Measurements from ENCODE around the gene KLHL8. TPM values are rescaled to one million over a fixed set of nuclear protein-coding genes. Genes with fewer than 3 reads are reported as not detected.
"Not testable (repeated sequence)": the region's sequence is repeated elsewhere in the genome, so short reads cannot be mapped to it uniquely, and the experiment has no call there.

KLHL8 gene
- total and polyA plus RNA-seq, 3 experiments from 2014 or later, result 9.9 to 15.8 (median 15.6) TPM

- ChIA-PET POLR2A (no interaction called here), CTCF (interaction anchor here (3.6 kb wide), 1 partner anchor 82 kb away, joined by 43 read pairs; no protein-coding TSS in a partner anchor)
- Mint-ChIP-seq H3K4me3 (no peak overlapping the region), H3K9me3 (no peaks in the 10 kb centered on the region), H3K36me3 (no peaks in the 10 kb centered on the region), H3K4me1 (no peaks in the 10 kb centered on the region), H3K27ac (peak overlapping the region in 2 of 8 donors; percentile 6 to 61), H3K27me3 (no peaks in the 10 kb centered on the region)
- DNase-seq, result no peak
- Histone ChIP-seq H3K27ac (ENCODE audit: low read depth, low read length) (no peak overlapping the region), H3K36me3 (ENCODE audit: insufficient read depth, low read length) (no peaks in the 10 kb centered on the region), H3K4me3 (ENCODE audit: low read length) (no peak overlapping the region), H3K27me3 (ENCODE audit: insufficient read depth, low read length, poor library complexity, severe bottlenecking) (no peaks in the 10 kb centered on the region), H3K4me1 (ENCODE audit: insufficient read depth, low read length) (no peaks in the 10 kb centered on the region), H3K9me3 (ENCODE audit: low read length) (no peaks in the 10 kb centered on the region)
These were observed 67.1 kb downstream of the KLHL8 start for GRCh38 chr4:87153078-87153870.

- no peak for DNase-seq
- H3K27ac Mint-ChIP-seq, result peak overlapping the region in 2 of 8 donors; percentile 22 to 61
- POLR2A ChIA-PET, result no interaction called here
These were observed 67.9 kb downstream of the KLHL8 start for GRCh38 chr4:87152310-87153041.

GRCh38 chr4:87151730-87152129 is 68.7 kb downstream of the KLHL8 start:
- H3K27ac Mint-ChIP-seq, result peak overlapping the region in 1 of 8 donors; percentile 60
- Histone ChIP-seq H3K27me3 (ENCODE audit: insufficient read depth, low read length, poor library complexity, severe bottlenecking) (no peaks in the 10 kb centered on the region), H3K4me3 (ENCODE audit: low read length) (no peak overlapping the region), H3K36me3 (ENCODE audit: insufficient read depth, low read length) (no peaks in the 10 kb centered on the region), H3K9me3 (ENCODE audit: low read length) (no peaks in the 10 kb centered on the region), H3K27ac (ENCODE audit: low read depth, low read length) (no peak overlapping the region), H3K4me1 (ENCODE audit: insufficient read depth, low read length) (no peaks in the 10 kb centered on the region)
- H3K4me3 Mint-ChIP-seq, result no peak overlapping the region
- no peaks in the 10 kb centered on the region for H3K9me3 Mint-ChIP-seq
- POLR2A ChIA-PET, result no interaction called here
- CTCF ChIA-PET, result interaction anchor here (1.5 to 3.6 kb wide), 5 partner anchors 17 to 229 kb away, joined by 4 to 43 read pairs (median 9); no protein-coding TSS in a partner anchor
- no peaks in the 10 kb centered on the region for H3K27me3 Mint-ChIP-seq
- H3K36me3 Mint-ChIP-seq, result no peaks in the 10 kb centered on the region
- H3K4me1 Mint-ChIP-seq, result no peaks in the 10 kb centered on the region
- DNase-seq, result no peak

More at GRCh38 chr4:87152310-87153041, 67.9 kb downstream of the KLHL8 start:
- Histone ChIP-seq H3K27ac (ENCODE audit: low read depth, low read length) (no peak overlapping the region), H3K9me3 (ENCODE audit: low read length) (no peaks in the 10 kb centered on the region), H3K27me3 (ENCODE audit: insufficient read depth, low read length, poor library complexity, severe bottlenecking) (no peaks in the 10 kb centered on the region), H3K4me1 (ENCODE audit: insufficient read depth, low read length) (no peaks in the 10 kb centered on the region), H3K4me3 (ENCODE audit: low read length) (no peak overlapping the region), H3K36me3 (ENCODE audit: insufficient read depth, low read length) (no peaks in the 10 kb centered on the region)
- H3K27me3 Mint-ChIP-seq, result no peaks in the 10 kb centered on the region
- H3K36me3 Mint-ChIP-seq, result no peaks in the 10 kb centered on the region
- H3K4me3 Mint-ChIP-seq, result no peak overlapping the region
- CTCF ChIA-PET, result interaction anchor here (1.5 to 3.6 kb wide), 3 partner anchors 18 to 83 kb away, joined by 4 to 43 read pairs (median 9); no protein-coding TSS in a partner anchor
- no peaks in the 10 kb centered on the region for H3K9me3 Mint-ChIP-seq
- no peaks in the 10 kb centered on the region for H3K4me1 Mint-ChIP-seq

- no peaks in the 10 kb centered on the region for H3K9me3 Mint-ChIP-seq
- Histone ChIP-seq H3K4me3 (ENCODE audit: low read length) (no peak overlapping the region), H3K9me3 (ENCODE audit: low read length) (no peaks in the 10 kb centered on the region), H3K27me3 (ENCODE audit: insufficient read depth, low read length, poor library complexity, severe bottlenecking) (no peaks in the 10 kb centered on the region), H3K4me1 (ENCODE audit: insufficient read depth, low read length) (no peaks in the 10 kb centered on the region), H3K36me3 (ENCODE audit: insufficient read depth, low read length) (no peaks in the 10 kb centered on the region), H3K27ac (ENCODE audit: low read depth, low read length) (no peak overlapping the region)
- H3K4me3 Mint-ChIP-seq, result no peak overlapping the region
- peak; percentile 14 to 56 (median 42) for DNase-seq
- H3K27me3 Mint-ChIP-seq, result no peaks in the 10 kb centered on the region
- H3K36me3 Mint-ChIP-seq, result no peaks in the 10 kb centered on the region
- ChIA-PET POLR2A (no interaction called here), CTCF (interaction anchor here (0.9 to 3.6 kb wide), 13 partner anchors 16 to 302 kb away, joined by 3 to 43 read pairs (median 4); no protein-coding TSS in a partner anchor)
- H3K27ac Mint-ChIP-seq, result peak overlapping the region in 1 of 8 donors; percentile 1
- no peaks in the 10 kb centered on the region for H3K4me1 Mint-ChIP-seq
These were observed 69.7 kb downstream of the KLHL8 start for GRCh38 chr4:87150498-87151261.

GRCh38 chr4:87147116-87147515 is 73.3 kb downstream of the KLHL8 start:
- H3K4me3 Mint-ChIP-seq, result no peak overlapping the region
- H3K36me3 Mint-ChIP-seq, result peaks cover 0 to 21% (median 4%) of the 10 kb centered on the region in 3 donors

GRCh38 chr4:87145934-87146333 is 74.5 kb downstream of the KLHL8 start:
- H3K36me3 Mint-ChIP-seq, result peaks cover 0 to 32% (median 8%) of the 10 kb centered on the region in 3 donors
- H3K27me3 Mint-ChIP-seq; DNase-seq; H3K27me3 ChIP-seq (ENCODE audit: insufficient read depth, low read length, poor library complexity, severe bottlenecking); H3K27ac Mint-ChIP-seq; CTCF ChIA-PET; POLR2A ChIA-PET; H3K9me3 ChIP-seq (ENCODE audit: low read length); H3K4me1 Mint-ChIP-seq; H3K27ac ChIP-seq (ENCODE audit: low read depth, low read length); H3K4me3 ChIP-seq (ENCODE audit: low read length); H3K9me3 Mint-ChIP-seq; H3K36me3 ChIP-seq (ENCODE audit: insufficient read depth, low read length); H3K4me1 ChIP-seq (ENCODE audit: insufficient read depth, low read length); H3K4me3 Mint-ChIP-seq: not testable (repeated sequence)

More at GRCh38 chr4:87147116-87147515, 73.3 kb downstream of the KLHL8 start:
- H3K4me1 ChIP-seq (ENCODE audit: insufficient read depth, low read length), result no peaks in the 10 kb centered on the region
- Mint-ChIP-seq H3K9me3 (no peaks in the 10 kb centered on the region), H3K27ac (peak overlapping the region in 1 of 8 donors; percentile 15), H3K4me1 (no peaks in the 10 kb centered on the region), H3K27me3 (no peaks in the 10 kb centered on the region)
- no peaks in the 10 kb centered on the region for H3K9me3 ChIP-seq (ENCODE audit: low read length)
- ChIA-PET CTCF (no interaction called here), POLR2A (interaction anchor here (0.6 kb wide), 1 partner anchor 318 kb away, joined by 8 read pairs; no protein-coding TSS in a partner anchor)
- H3K27me3 ChIP-seq (ENCODE audit: insufficient read depth, low read length, poor library complexity, severe bottlenecking), result no peaks in the 10 kb centered on the region
- no peak overlapping the region for H3K27ac ChIP-seq (ENCODE audit: low read depth, low read length)
- no peak overlapping the region for H3K4me3 ChIP-seq (ENCODE audit: low read length)
- no peak for DNase-seq
- no peaks in the 10 kb centered on the region for H3K36me3 ChIP-seq (ENCODE audit: insufficient read depth, low read length)

- Mint-ChIP-seq H3K4me3 (no peak overlapping the region), H3K27me3 (no peaks in the 10 kb centered on the region), H3K27ac (no peak overlapping the region), H3K36me3 (peaks cover 0 to 43% (median 8%) of the 10 kb centered on the region in 3 donors), H3K4me1 (no peaks in the 10 kb centered on the region), H3K9me3 (no peaks in the 10 kb centered on the region)
- DNase-seq, result no peak
- Histone ChIP-seq H3K36me3 (ENCODE audit: insufficient read depth, low read length) (no peaks in the 10 kb centered on the region), H3K4me3 (ENCODE audit: low read length) (no peak overlapping the region), H3K4me1 (ENCODE audit: insufficient read depth, low read length) (no peaks in the 10 kb centered on the region), H3K27me3 (ENCODE audit: insufficient read depth, low read length, poor library complexity, severe bottlenecking) (no peaks in the 10 kb centered on the region), H3K9me3 (ENCODE audit: low read length) (no peaks in the 10 kb centered on the region), H3K27ac (ENCODE audit: low read depth, low read length) (no peak overlapping the region)
- POLR2A ChIA-PET, result no interaction called here
- CTCF ChIA-PET, result no interaction called here
These were observed 76.1 kb downstream of the KLHL8 start for GRCh38 chr4:87144356-87144755.
